Testis (tissue), 2 donors: ENCODE results near the gene SH3TC1.

Experiments used
- POLR2A ChIP-seq: fragments of 450-650 bp; IDR thresholded peaks from one replicate; pipeline ENCODE4 v1.6.1; 2017; ENCODE audit warnings: antibody characterized with exemption, mild to moderate bottlenecking, moderate library complexity
- TF ChIP-seq, protein P1 (sequence below), 3 experiments: fragments of 450-650 bp in 2 of 3; fragments of 200-600 bp in 1 of 3; sonication (generic) in 1 of 3; IDR thresholded peaks; one replicate each; pipeline ENCODE4 v1.5.1; 2016 to 2019; ENCODE audit warnings: antibody characterized with exemption in 3 of 3, mild to moderate bottlenecking in 2 of 3, moderate library complexity in 1 of 3

DNA sequence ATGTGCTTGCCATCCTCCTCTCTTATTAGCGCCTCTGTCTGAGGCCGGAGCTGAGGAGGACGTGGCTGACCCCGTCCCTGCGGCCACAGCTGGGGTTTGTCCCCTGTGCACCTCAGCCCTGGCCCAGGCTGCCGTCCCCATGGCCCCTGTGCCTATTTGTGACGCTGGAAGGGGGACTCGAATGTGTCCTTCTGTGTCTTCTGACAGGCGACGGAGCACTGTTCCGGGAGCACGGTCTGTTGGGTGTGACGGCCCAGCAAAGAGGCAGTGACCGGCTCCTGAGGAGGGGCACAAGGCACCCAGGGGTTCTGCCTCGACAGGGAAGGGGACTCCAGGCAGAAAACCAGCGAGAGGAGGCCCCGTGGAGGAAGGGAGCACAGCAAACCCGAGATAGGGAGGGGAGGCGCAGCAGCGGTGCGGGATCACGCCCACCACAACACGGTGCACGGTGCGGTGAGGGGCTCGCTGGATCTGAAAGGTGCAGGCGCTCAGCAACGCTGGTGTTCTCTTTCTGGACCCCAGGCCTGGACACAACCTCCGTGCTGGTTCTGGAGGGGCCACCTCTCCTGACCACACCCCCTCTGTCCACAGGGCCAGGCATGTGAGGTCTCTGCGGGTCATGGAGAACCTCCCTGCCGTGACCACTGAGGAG, 5.6 kb downstream of the SH3TC1 start:
- TF ChIP-seq, protein P1, sequence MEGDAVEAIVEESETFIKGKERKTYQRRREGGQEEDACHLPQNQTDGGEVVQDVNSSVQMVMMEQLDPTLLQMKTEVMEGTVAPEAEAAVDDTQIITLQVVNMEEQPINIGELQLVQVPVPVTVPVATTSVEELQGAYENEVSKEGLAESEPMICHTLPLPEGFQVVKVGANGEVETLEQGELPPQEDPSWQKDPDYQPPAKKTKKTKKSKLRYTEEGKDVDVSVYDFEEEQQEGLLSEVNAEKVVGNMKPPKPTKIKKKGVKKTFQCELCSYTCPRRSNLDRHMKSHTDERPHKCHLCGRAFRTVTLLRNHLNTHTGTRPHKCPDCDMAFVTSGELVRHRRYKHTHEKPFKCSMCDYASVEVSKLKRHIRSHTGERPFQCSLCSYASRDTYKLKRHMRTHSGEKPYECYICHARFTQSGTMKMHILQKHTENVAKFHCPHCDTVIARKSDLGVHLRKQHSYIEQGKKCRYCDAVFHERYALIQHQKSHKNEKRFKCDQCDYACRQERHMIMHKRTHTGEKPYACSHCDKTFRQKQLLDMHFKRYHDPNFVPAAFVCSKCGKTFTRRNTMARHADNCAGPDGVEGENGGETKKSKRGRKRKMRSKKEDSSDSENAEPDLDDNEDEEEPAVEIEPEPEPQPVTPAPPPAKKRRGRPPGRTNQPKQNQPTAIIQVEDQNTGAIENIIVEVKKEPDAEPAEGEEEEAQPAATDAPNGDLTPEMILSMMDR (IDR thresholded peaks at IDR 0.05) = no peak
- no peak for TF ChIP-seq POLR2A
